Umbilical cord (tissue), 2 donors: Measurements from ENCODE around the gene EYA2. TPM values are rescaled to one million over a fixed set of nuclear protein-coding genes. Genes with fewer than 3 reads are reported as not detected.
"Not testable (repeated sequence)": the region's sequence is repeated elsewhere in the genome, so short reads cannot be mapped to it uniquely, and the experiment has no call there.

Source experiments
- DNase-seq: peaks from one replicate; pipeline ENCODE4 v3.0.0-alpha.2; 2015; ENCODE audit warnings: low spot score
- total RNA-seq: library from RNA; depleted of rRNA; stranded (reverse); fragments of >200 nt; gene quantifications from one replicate; pipeline ENCODE4 v1.2.3, GENCODE V29; 2014; ENCODE audit warnings: low replicate concordance; ENCODE audit not compliant: insufficient read depth

Gene EYA2
- total RNA-seq, 1 donor from 2014 or later, result 2.2 TPM

- no peak for DNase-seq
These were observed 37.1 kb downstream of the EYA2 start for GRCh38 chr20:46931699-46932098.

GRCh38 chr20:46932439-46932838 is 37.8 kb downstream of the EYA2 start:
- DNase-seq, result not testable (repeated sequence)

- DNase-seq, result no peak
These were observed 38.5 kb downstream of the EYA2 start for GRCh38 chr20:46933150-46933549.

GRCh38 chr20:46934746-46935287 is 40.2 kb downstream of the EYA2 start:
- no peak for DNase-seq

GRCh38 chr20:46935394-46936017 is 40.9 kb downstream of the EYA2 start:
- no peak for DNase-seq

- no peak for DNase-seq
These were observed 41.9 kb downstream of the EYA2 start for GRCh38 chr20:46936415-46937156.

GRCh38 chr20:46937157-46937523 is 42.5 kb downstream of the EYA2 start:
- DNase-seq, result no peak

- no peak for DNase-seq
These were observed 43.0 kb downstream of the EYA2 start for GRCh38 chr20:46937533-46938226.

- DNase-seq, result peak; percentile 60
These were observed 43.8 kb downstream of the EYA2 start for GRCh38 chr20:46938434-46938833.

GRCh38 chr20:46939031-46939965 is 44.7 kb downstream of the EYA2 start:
- no peak for DNase-seq

- no peak for DNase-seq
These were observed 46.0 kb downstream of the EYA2 start for GRCh38 chr20:46940616-46941015.

GRCh38 chr20:46941404-46941803 is 46.8 kb downstream of the EYA2 start:
- no peak for DNase-seq

GRCh38 chr20:46943861-46944591 is 49.4 kb downstream of the EYA2 start:
- DNase-seq, result no peak

- DNase-seq, result peak; percentile 49
These were observed 50.8 kb downstream of the EYA2 start for GRCh38 chr20:46945465-46945864.

- DNase-seq, result no peak
These were observed 51.6 kb downstream of the EYA2 start for GRCh38 chr20:46946181-46946624.

- DNase-seq, result no peak
These were observed 52.2 kb downstream of the EYA2 start for GRCh38 chr20:46946796-46947195.

GRCh38 chr20:46948081-46948480 is 53.4 kb downstream of the EYA2 start:
- DNase-seq, result no peak

GRCh38 chr20:46951405-46951804 is 56.8 kb downstream of the EYA2 start:
- no peak for DNase-seq

GRCh38 chr20:46951840-46952497 is 57.3 kb downstream of the EYA2 start:
- DNase-seq, result no peak

- no peak for DNase-seq
These were observed 59.0 kb downstream of the EYA2 start for GRCh38 chr20:46953596-46953995.
